SK-N-MC (cell line): ENCODE data around the gene LRRC8B.

Experiments used
- EZH2 ChIP-seq: fragments of 200-600 bp; sonication (generic); IDR thresholded peaks from one replicate; pipeline ENCODE4 v1.6.1; 2017; ENCODE audit warnings: antibody characterized with exemption
- FOXP2 ChIP-seq: optimal IDR thresholded peaks from 2 replicates; pipeline ENCODE3; 2011; ENCODE audit warnings: mild to moderate bottlenecking, moderate library complexity; ENCODE audit not compliant: insufficient read depth; ENCODE audit errors: extremely low read length, control extremely low read depth

DNA sequence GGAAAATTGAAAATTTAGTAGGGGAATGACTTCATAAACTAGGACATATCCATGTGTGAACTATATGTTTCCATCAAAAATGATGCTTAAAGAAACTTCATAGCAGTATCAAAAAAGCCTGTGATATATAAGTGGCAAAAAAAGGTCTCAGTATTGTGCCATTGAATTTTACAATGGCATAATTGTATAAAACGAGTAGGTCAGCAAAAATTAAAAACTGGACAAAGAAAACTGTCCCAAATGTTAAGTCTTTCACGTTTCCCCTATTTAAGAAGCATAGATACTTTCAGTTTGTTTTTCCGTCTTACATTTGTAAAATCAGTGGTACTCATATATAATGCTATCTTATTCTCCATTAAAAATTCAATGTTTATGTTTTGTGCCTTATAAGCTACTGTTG is 43.2 kb downstream of the LRRC8B start:
- no peak for TF ChIP-seq EZH2
- no peak for TF ChIP-seq FOXP2
